Measurements from ENCODE around the gene TIMP3. TPM values are rescaled to one million over a fixed set of nuclear protein-coding genes. Genes with fewer than 3 reads are reported as not detected.

TIMP3 gene
- total and polyA plus RNA-seq, 11 donors, result 112 to 629 (median 152) TPM

GRCh38 chr22:32820131-32821119, 18.9 kb downstream of the TIMP3 start:
- DNase-seq, result peak in 1 of 5 donors; percentile 18
- Histone ChIP-seq H3K27ac (peak overlapping the region in 5 of 12 donors; percentile 4 to 76 (median 69)), H3K9me3 (no peaks in the 10 kb centered on the region), H3K4me3 (no peak overlapping the region), H3K36me3 (peaks cover 0 to 53% (median 2%) of the 10 kb centered on the region in 9 donors), H3K4me1 (peaks cover 32 to 100% (median 90%) of the 10 kb centered on the region in 12 donors), H3K27me3 (no peaks in the 10 kb centered on the region)
- ATAC-seq, result no peak
- TF ChIP-seq POLR2A (IDR thresholded peaks at IDR 0.05) (no peak), CTCF (IDR thresholded peaks at IDR 0.05) (no peak)
- 73 to 82% (median 79%) methylated on average over 12 to 13 of the region's 13 CpGs for WGBS, 4 donors
- intact Hi-C loops (cut with DNase I), result no loop called here

GRCh38 chr22:32822179-32822877, 20.8 kb downstream of the TIMP3 start:
- intact Hi-C loops (cut with DNase I), result no loop called here
- peaks cover 0 to 40% (median 5%) of the 10 kb centered on the region in 9 donors for H3K36me3 ChIP-seq
- ATAC-seq (no peak), DNase-seq (no peak)
- no peaks in the 10 kb centered on the region for H3K27me3 ChIP-seq
- no peak overlapping the region for H3K4me3 ChIP-seq
- H3K27ac ChIP-seq, result peak overlapping the region in 3 of 12 donors; percentile 4 to 50 (median 39)
- TF ChIP-seq POLR2A (IDR thresholded peaks at IDR 0.05) (no peak), CTCF (IDR thresholded peaks at IDR 0.05) (no peak)
- H3K4me1 ChIP-seq, result peaks cover 27 to 98% (median 88%) of the 10 kb centered on the region in 12 donors
- WGBS, 4 donors, result 49 to 62% (median 54%) methylated on average over 7 of the region's 7 CpGs
- H3K9me3 ChIP-seq, result no peaks in the 10 kb centered on the region

GRCh38 chr22:32823024-32823730, 21.7 kb downstream of the TIMP3 start:
- no peak for ATAC-seq
- Histone ChIP-seq H3K27me3 (no peaks in the 10 kb centered on the region), H3K4me3 (no peak overlapping the region), H3K9me3 (no peaks in the 10 kb centered on the region), H3K27ac (peak overlapping the region in 5 of 12 donors; percentile 33 to 50 (median 39)), H3K36me3 (peaks cover 0 to 43% (median under 1%) of the 10 kb centered on the region in 9 donors), H3K4me1 (peaks cover 32 to 98% (median 88%) of the 10 kb centered on the region in 12 donors)
- 50 to 57% (median 55%) methylated on average over 10 of the region's 10 CpGs for whole genome bisulfite sequencing, 4 donors
- TF ChIP-seq POLR2A (IDR thresholded peaks at IDR 0.05) (no peak), CTCF (IDR thresholded peaks at IDR 0.05) (peak in 11 of 12 donors; percentile 11 to 60 (median 36))
- intact Hi-C loops (cut with DNase I), result no loop called here
- no peak for DNase-seq

Measured in heart left ventricle (tissue), 16 donors.